Testis (tissue), 3 donors: ENCODE results near the gene UBA6. TPM values are rescaled to one million over a fixed set of nuclear protein-coding genes. Genes with fewer than 3 reads are reported as not detected.

Source experiments
- DNase-seq: peaks from one replicate; pipeline ENCODE4 v3.0.0-alpha.2; 2019
- H3K27ac ChIP-seq, 2 donors: fragments of 200-600 bp; sonication (generic); one replicate each; pipeline ENCODE4 v1.5.1; 2019
- H3K27me3 ChIP-seq: fragments of 200-600 bp; sonication (generic); one replicate; pipeline ENCODE4 v1.5.1; 2019
- H3K36me3 ChIP-seq: fragments of 200-600 bp; sonication (generic); one replicate; pipeline ENCODE4 v1.5.1; 2017; ENCODE audit warnings: low read depth; ENCODE audit errors: missing control alignments
- H3K4me1 ChIP-seq: fragments of 200-600 bp; sonication (generic); one replicate; pipeline ENCODE4 v1.5.1; 2019
- H3K4me3 ChIP-seq, 2 donors: fragments of 200-600 bp; sonication (generic); one replicate each; pipeline ENCODE4 v1.5.1; 2017 to 2019
- H3K9me3 ChIP-seq: fragments of 200-600 bp; sonication (generic); one replicate; pipeline ENCODE4 v1.5.1; 2017
- CTCF ChIP-seq, 3 experiments: fragments of 450-650 bp in 2 of 3; fragments of 200-600 bp in 1 of 3; sonication (generic) in 1 of 3; IDR thresholded peaks; one replicate each; pipeline ENCODE4 v1.5.1; 2016 to 2019; ENCODE audit warnings: antibody characterized with exemption in 3 of 3, mild to moderate bottlenecking in 2 of 3, moderate library complexity in 1 of 3
- POLR2A ChIP-seq: fragments of 450-650 bp; IDR thresholded peaks from one replicate; pipeline ENCODE4 v1.6.1; 2017; ENCODE audit warnings: antibody characterized with exemption, mild to moderate bottlenecking, moderate library complexity
- WGBS, 2 donors: methylation state at CpG; one replicate each; pipeline ENCODE4 v1.1.5; 2018; 5-methylcytosine and 5-hydroxymethylcytosine counted together
- intact Hi-C: fragments of 100-400 bp; cut with DNase I; formaldehyde crosslinking; loops from one replicate; pipeline ENCODE4 v1.15.1; 2023; ENCODE audit warnings: low total_unique reads
- polyA plus RNA-seq: library from polyadenylated mRNA; stranded (reverse); fragments of 350-450 nt; fragmentation: Illumina TruSeq; extraction: RNeasy Lipid Tissue Mini Kit (QIAGEN cat#74804); gene quantifications from one replicate; pipeline ENCODE4 v1.2.3, GENCODE V29; 2014; ENCODE audit warnings: low read depth, low replicate concordance; ENCODE audit not compliant: insufficient read depth
- total RNA-seq, 2 donors: library from RNA; depleted of rRNA; stranded (reverse); fragments of >200 nt; gene quantifications; one replicate each; pipeline ENCODE4 v1.2.3, GENCODE V29; 2016

The UBA6 gene
- total and polyA plus RNA-seq, 3 donors from 2014 or later = 19.7 to 86.8 (median 76.2) TPM

GRCh38 chr4:67674098-67674497, 26.9 kb downstream of the UBA6 start:
- intact Hi-C loops = no loop called here
- whole genome bisulfite sequencing, 2 donors = 97 to 98% methylated on average over 2 of the region's 2 CpGs
- no peak for TF ChIP-seq POLR2A
- TF ChIP-seq CTCF (IDR thresholded peaks at IDR 0.05) = no peak
- Histone ChIP-seq H3K36me3 (no peaks in the 10 kb centered on the region), H3K27me3 (no peaks in the 10 kb centered on the region), H3K27ac (no peak overlapping the region), H3K4me1 (no peaks in the 10 kb centered on the region), H3K4me3 (no peak overlapping the region), H3K9me3 (no peaks in the 10 kb centered on the region)
- DNase-seq = no peak

- H3K36me3 ChIP-seq = no peaks in the 10 kb centered on the region
- H3K9me3 ChIP-seq = no peaks in the 10 kb centered on the region
- intact Hi-C loops = no loop called here
- WGBS, 2 donors = 91 to 96% methylated on average over 3 of the region's 3 CpGs
- TF ChIP-seq POLR2A (no peak), CTCF (IDR thresholded peaks at IDR 0.05) (no peak)
- no peak for DNase-seq
- H3K4me3 ChIP-seq = no peak overlapping the region
- H3K4me1 ChIP-seq = no peaks in the 10 kb centered on the region
- no peak overlapping the region for H3K27ac ChIP-seq
- no peaks in the 10 kb centered on the region for H3K27me3 ChIP-seq
Observed at GRCh38 chr4:67668315-67668714, 32.6 kb downstream of the UBA6 start.

- no peak overlapping the region for H3K27ac ChIP-seq
- 95 to 98% methylated on average over 4 of the region's 4 CpGs for WGBS, 2 donors
- TF ChIP-seq POLR2A = no peak
- TF ChIP-seq CTCF (IDR thresholded peaks at IDR 0.05) = no peak
- H3K9me3 ChIP-seq = no peaks in the 10 kb centered on the region
- H3K36me3 ChIP-seq = no peaks in the 10 kb centered on the region
- no peak for DNase-seq
- no peaks in the 10 kb centered on the region for H3K4me1 ChIP-seq
- intact Hi-C loops = no loop called here
- no peak overlapping the region for H3K4me3 ChIP-seq
- no peaks in the 10 kb centered on the region for H3K27me3 ChIP-seq
Observed at GRCh38 chr4:67660418-67660817, 40.5 kb downstream of the UBA6 start.

DNA sequence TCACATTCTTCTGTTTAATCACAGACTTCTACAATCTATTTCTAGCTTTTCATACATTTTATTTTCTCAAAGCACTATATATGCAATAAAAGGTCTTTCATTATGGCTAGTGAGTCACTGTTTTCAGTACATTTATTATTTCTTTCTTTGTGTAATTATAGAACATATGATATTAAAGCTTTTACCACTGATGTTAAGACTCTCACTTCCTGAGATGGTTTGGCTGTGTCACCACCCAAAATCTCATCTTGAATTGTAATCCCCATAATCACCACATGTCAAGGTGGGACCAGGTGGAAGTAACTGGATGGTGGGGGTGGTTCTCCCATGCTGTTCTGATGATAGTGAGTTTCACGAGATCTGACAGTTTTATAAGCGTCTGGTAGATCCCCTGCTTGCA, 41.9 kb downstream of the UBA6 start:
- intact Hi-C loops = no loop called here
- no peaks in the 10 kb centered on the region for H3K4me1 ChIP-seq
- WGBS, 2 donors = 93 to 98% methylated on average over 2 of the region's 2 CpGs
- no peaks in the 10 kb centered on the region for H3K36me3 ChIP-seq
- no peak for DNase-seq
- TF ChIP-seq POLR2A (no peak), CTCF (IDR thresholded peaks at IDR 0.05) (no peak)
- no peaks in the 10 kb centered on the region for H3K27me3 ChIP-seq
- no peak overlapping the region for H3K27ac ChIP-seq
- H3K4me3 ChIP-seq = no peak overlapping the region
- no peaks in the 10 kb centered on the region for H3K9me3 ChIP-seq

DNA sequence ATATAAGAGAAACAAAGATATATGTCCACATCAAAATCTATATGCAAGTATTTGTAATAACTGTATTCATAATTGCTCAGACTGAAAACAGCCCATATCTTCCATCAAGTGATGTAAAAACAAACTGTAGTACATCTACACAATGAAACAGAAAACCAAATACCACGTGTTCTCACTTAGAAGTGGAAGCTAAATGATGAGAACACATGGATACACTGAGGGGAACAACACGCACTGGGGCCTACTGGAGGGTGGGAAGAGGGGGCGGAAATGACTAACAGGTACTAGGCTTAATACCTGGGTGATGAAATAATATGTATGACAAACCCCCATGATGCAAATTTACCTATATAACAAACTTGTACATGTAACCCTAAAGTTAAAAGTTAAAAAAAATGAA, 42.7 kb downstream of the UBA6 start:
- 94 to 98% methylated on average over 3 of the region's 3 CpGs for WGBS, 2 donors
- intact Hi-C loops = no loop called here
- H3K36me3 ChIP-seq = no peaks in the 10 kb centered on the region

More for the DNA sequence above, 42.7 kb downstream of the UBA6 start:
- DNase-seq = no peak
- H3K9me3 ChIP-seq = no peaks in the 10 kb centered on the region
- no peaks in the 10 kb centered on the region for H3K4me1 ChIP-seq
- no peak overlapping the region for H3K4me3 ChIP-seq
- H3K27me3 ChIP-seq = no peaks in the 10 kb centered on the region
- TF ChIP-seq POLR2A (no peak), CTCF (IDR thresholded peaks at IDR 0.05) (no peak)
- no peak overlapping the region for H3K27ac ChIP-seq
